Activated CD4-positive, alpha-beta T cell treated with anti-CD3 and anti-CD28 coated beads, Interleukin-2, amount 50 U/mL, for 1 hour (primary cell): Measurements from ENCODE around the gene PRCC.

Source experiments
- DNase-seq: peaks from one replicate; pipeline ENCODE4 v3.0.0-alpha.2; 2020

PRCC gene

GRCh38 chr1:156801409-156802121 lies 34.2 kb downstream of the PRCC start:
- DNase-seq: no peak

GRCh38 chr1:156802421-156802935 lies 35.1 kb downstream of the PRCC start:
- no peak for DNase-seq

- no peak for DNase-seq
Observed at GRCh38 chr1:156803086-156803851, 35.9 kb downstream of the PRCC start.

DNA sequence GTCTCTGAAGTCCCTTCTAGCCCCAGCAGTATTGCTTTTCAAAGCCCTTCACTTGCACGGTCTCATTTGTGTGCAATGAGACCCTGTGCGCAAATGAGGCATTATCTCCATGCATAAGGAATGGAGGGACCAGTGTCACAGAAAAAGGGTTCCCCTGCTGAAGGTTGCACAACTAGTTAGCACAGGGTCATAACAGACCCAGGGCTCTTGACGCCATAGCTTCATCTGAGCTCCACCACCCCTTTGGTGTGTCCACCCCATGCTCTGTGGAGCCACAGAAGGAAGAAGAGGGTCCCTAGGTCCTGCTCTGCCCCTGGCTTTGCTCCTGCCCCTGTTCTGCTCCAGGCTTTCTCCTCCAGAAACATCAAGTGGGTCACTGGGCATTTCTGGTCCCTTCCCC lies 36.7 kb downstream of the PRCC start:
- DNase-seq: no peak

- no peak for DNase-seq
Observed at GRCh38 chr1:156804572-156805243, 37.4 kb downstream of the PRCC start.

DNA sequence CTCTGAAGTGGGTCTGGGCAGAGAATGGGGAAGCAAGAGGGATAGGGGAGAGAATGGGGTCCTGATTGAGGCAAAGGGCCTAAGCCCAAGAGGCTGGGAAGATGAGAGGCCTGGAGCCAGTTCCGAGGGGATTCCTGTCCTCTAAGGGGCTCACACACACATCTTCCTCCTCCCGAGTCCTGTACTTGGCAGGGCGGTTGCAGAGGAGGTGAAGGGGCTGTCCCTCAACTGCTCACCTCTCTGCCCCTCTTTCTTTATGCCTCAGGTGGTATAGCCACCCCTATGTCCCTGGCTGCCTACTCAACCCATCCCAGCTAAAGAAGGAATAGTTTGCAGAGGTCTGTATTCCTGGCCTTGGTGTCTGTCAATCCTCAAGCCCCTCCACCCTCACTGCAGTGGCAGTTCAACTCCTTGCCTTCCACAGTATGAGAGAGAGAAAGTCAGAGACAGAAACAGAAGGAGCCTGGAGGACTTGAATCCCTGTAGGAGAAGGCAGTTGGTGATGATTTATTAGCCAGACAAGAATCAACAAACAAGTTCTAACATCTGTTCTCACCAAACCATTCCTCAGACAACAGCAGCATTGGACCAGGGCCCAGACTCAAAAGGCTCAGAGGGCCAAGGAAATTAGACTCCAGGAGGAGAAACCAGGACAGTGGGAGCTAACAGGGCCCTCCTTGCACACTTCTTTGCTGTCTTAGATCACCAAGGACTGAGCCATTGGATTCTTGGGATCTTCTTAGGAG lies 38.6 kb downstream of the PRCC start:
- DNase-seq: no peak

- DNase-seq: no peak
Observed at GRCh38 chr1:156806512-156807440, 39.4 kb downstream of the PRCC start.

DNA sequence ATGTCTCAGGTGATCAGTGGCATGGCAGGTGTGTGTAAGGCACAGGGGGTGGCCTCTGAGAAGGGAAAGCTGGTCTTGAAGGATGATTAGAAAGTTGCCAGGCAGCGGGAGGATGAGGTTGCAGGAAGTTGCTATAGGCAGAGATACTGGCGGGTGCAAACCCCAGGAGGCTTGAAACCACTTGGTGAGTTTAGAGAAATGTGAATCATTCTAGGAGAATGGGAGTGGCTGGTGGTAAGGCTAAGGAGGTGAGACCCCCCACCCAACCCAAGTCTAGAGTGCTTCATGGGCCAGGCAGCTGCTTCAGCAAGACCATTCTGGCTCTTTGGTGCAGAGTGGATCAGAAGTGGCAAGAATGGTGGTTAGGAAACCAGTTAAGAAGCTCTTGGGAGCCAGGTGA lies 40.3 kb downstream of the PRCC start:
- no peak for DNase-seq

- DNase-seq: no peak
Observed at GRCh38 chr1:156808186-156809030, 41.1 kb downstream of the PRCC start.

- DNase-seq: no peak
Observed at GRCh38 chr1:156809281-156809680, 41.9 kb downstream of the PRCC start.

DNA sequence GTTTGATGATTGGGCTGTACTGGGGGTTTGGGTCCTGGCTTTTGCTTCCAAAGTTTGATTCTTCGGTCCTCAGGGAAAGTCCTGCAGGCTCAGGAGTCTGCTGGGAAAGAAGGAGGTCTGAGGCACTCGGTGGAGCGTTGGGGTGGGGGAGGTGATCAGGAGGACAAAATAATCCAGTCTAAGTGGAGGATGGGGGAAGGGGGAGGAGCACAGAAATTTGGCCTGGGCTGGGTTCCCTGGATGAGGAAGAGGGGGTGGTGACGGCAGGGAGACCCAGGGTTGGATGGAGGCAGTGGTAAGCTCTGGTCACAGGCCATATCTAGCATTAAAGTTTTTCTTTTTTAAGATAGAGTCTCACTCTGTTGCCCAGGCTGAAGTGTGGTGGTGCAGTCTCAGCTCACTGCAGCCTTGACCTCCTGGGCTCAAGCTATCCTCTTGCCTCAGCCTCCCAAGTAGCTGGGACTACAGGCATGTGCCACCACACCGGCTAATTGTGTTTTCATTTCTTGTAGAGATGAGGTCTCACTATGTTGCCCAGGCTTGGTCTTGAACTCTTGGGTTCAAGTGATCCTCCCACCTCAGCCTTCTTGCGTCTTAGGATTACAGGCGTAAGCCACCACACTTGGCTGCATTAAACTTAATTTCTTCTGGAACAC lies 42.5 kb downstream of the PRCC start:
- no peak for DNase-seq

DNA sequence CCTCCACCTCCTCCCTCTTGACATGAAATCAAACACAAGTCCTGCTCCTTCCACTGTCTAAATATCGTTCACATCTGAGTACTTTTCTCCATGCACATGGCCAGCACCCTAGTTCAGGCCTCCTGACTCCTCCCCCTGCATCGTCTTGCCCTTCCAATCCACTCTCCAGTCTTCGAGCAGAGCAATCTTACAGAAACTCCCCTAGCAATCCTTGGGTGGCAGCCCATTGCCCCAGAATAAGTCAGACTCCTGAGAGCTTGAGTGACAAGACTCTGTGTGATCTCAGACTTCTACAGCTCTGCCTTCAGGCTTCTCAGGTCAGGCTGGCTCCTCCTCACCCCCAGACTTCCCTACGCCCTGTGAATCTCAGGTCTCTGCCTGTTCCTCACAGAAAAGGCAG lies 43.8 kb downstream of the PRCC start:
- no peak for DNase-seq

- DNase-seq: no peak
Observed at GRCh38 chr1:156812293-156812990, 45.1 kb downstream of the PRCC start.

DNA sequence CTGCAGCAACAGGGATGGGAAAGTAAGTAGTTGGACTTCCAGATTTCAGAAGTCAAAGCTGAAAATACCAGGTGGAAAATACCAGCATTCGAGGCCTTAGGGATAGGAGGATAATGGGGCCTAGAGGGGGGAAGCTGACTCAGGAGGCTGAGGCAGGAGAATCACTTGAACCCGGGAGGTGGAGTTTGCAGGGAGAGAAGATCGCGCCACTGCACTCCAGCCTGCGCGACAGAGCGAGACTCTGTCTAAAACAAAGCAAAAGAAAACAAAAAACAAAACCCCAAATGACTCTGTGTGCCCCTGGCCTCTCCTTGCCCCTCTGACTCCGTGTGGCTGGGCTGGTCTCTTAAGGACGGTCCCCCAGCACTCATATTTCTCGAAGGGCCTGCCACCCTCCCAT lies 46.0 kb downstream of the PRCC start:
- DNase-seq: no peak

DNA sequence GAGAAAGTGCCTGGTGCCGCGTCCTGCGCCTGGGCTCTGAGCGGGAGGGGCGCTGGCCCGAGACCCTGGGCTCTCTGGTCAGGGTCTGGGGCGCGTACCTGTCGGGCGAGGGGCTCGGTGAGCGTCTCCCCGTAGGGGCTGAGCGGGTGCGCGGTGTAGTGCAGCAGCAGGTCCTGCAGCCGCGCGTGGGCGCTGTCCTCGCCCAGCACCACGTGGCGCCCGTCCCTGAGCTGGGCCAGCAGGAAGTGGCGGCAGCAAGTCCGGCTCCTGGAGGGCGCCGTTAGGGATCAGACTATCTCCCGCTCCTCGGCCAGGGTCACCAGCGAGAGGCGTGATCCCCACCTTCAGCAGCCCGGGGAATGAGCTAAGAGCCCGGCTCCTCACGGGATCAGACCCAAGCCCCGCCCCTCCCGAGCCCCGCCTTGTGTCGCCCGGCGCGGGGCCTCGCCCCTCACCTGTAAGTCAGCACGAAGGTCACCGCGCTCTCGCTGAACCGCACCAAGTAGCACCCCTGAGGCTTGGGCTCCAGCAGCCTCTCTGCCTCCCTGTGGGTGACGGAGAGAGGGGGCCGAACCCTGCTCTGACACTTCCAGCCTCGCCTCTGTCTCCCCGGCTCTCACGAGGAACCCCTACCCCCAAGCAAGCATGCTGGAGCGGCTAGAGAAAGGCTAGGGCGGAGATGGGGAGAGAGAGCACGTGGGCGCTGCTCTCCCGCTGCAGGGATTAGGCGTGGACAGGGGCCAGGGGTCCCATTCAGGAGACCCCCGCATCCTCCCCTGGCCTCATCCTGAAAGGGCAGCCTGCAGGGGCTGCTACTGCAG lies 46.6 kb downstream of the PRCC start:
- peak; percentile 78 for DNase-seq

DNA sequence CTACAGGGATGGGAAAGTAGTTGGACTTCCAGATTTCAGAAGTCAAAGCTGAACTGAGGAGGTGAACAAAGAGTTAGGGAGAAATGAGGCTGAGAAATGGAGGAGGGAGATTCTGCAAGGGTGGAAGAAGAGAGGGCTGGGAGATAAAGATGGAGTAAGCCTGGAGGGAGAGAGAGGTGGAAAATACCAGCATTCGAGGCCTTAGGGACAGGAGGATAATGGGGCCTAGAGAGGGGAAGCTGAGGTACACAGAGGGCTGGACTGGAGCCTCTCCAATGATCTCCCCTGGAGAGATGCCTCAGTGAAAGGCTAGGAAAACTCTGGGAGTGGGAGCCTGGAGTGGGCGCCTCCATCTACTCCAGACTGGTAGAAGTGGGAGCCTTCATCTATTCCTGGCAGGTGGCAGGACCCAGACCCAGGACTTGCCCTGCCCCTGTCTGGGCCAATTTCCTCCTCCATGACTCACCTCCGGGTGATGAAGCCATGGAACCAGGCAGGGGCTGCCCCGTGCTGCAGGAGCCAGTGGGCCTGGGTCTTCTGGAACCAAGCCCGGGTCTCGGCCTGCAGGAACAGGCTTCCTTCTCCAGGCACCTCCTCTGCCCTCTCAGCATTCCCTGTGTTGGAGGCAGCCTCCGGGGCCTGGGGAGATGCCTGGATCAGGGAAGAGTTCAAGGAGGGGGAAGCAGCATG lies 47.4 kb downstream of the PRCC start:
- DNase-seq: peak; percentile 51

- DNase-seq: no peak
Observed at GRCh38 chr1:156815307-156815826, 48.0 kb downstream of the PRCC start.

DNA sequence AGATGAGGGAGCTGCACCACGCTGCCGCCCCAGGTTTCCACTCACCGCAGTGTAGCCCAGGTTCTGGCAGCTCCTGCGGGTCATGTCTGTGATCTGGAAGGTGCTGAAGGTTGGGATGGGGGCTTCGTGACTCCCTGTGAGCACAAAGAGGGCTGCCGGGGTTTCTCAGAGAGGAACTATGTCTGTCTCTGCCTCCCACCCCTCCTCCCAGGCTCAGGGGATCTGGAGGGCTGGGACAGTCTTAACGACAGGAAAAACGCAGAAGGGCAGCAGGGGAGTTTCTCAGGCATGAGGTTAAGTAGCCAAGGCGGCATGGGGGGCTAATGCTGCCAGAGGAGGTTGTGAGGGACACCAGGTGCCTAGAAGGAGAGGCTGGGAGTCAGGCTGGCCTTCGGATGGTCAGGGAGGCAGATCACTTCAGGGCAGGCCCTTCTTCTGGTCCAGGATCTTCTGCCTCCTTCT lies 48.7 kb downstream of the PRCC start:
- no peak for DNase-seq
